Retina (tissue), 1 donor: ENCODE measurements around the gene CFAP20DC.
"Not testable (repeated sequence)": the region's sequence is repeated elsewhere in the genome, so short reads cannot be mapped to it uniquely, and the experiment has no call there.

Experiments
- DNase-seq: peaks from one replicate; pipeline ENCODE4 v3.0.0-alpha.2; 2016

CFAP20DC gene

GRCh38 chr3:59049671-59050331, at the start of gene CFAP20DC:
Gene CFAP20DC, minus strand, starts transcription at chr3:59050025. Its CDS starts 394 bp downstream, at chr3:59049631.
- peak; percentile 96 for DNase-seq

GRCh38 chr3:59098516-59098915, 48.7 kb upstream of the CFAP20DC start:
- not testable (repeated sequence) for DNase-seq

- DNase-seq, result no peak
Observed at GRCh38 chr3:59094446-59094845, 44.6 kb upstream of the CFAP20DC start.

- no peak for DNase-seq
Observed at GRCh38 chr3:59093521-59093920, 43.7 kb upstream of the CFAP20DC start.

GRCh38 chr3:59088761-59089160, 38.9 kb upstream of the CFAP20DC start:
- no peak for DNase-seq

GRCh38 chr3:59085976-59086375, 36.2 kb upstream of the CFAP20DC start:
- no peak for DNase-seq

DNA sequence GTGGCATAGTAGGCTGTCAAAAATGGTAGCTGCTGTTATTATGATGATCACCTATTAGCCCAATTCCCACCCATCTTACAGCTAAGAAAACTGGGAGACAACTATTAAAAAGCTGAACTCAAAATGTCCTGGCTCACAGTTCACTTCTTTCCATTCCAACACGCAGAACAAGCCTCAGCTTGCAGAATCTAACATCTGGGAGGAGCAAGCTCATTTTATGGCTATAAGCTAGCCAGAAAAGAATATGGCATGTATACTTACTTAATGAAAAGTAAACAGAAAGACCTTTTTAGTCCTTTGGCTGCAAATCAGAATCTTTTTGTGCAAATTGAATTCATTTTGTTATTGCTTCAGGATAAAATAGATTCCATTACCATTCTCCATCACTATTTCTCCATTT, 34.8 kb upstream of the CFAP20DC start:
- DNase-seq, result no peak

- no peak for DNase-seq
Observed at GRCh38 chr3:59082106-59082505, 32.3 kb upstream of the CFAP20DC start.

DNA sequence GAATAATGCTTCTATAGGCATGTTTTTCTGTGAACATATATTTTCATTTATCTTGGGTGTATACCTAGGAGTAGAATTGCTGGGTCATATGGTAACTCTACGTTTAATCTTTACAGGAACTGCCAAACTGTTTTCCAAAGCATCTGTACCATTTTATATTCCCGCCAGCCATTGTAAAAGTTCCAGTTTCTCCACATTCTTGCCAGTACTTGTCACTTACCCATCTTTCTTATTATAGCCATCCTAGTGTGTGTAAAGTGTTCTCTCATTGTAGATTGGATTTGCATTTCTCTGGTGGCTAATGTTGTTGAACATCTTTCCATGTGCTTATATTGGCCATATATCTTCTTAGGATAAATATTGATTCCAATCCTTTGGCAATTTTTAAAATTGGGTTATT, 31.2 kb upstream of the CFAP20DC start:
- no peak for DNase-seq

GRCh38 chr3:59079962-59080361, 30.1 kb upstream of the CFAP20DC start:
- no peak for DNase-seq

- no peak for DNase-seq
Observed at GRCh38 chr3:59074764-59075163, 24.9 kb upstream of the CFAP20DC start.

DNA sequence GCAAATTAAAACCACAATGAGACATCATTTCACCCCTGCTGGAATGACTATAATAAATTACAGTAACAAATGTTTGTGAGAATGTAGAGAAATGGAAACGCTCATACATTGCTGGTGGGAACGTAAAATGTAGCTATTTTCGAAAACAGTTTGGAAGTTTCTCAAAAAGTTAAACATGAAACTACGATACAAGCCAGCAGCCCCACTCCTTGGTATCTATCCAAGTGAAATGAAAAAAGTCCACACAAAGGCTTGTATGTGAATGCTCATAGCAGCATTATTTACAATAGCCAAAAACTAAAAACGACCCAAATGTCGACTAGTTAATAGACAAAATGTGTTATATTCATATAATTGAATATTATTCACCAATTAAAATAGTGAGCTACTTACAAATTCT, 22.9 kb upstream of the CFAP20DC start:
- DNase-seq, result no peak

DNA sequence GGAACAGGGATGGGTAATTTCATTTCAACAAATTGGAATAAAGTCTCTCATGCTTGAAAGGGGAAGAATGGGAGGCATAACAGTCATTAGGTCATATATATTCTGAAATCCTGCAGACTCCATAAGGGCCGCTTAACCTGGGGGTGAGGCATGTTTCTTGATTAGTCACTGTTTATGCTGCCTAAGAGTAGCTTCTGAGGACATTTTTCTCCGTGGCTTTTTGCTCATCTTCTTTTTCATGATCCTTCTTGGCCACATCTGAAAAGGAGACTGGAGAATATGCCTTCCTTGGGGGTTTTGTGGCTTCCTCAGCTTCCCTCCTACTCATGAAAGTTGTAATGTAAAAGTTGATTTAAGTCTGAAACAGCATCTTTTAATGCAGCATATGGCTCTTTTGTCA, 20.0 kb upstream of the CFAP20DC start:
- no peak for DNase-seq

DNA sequence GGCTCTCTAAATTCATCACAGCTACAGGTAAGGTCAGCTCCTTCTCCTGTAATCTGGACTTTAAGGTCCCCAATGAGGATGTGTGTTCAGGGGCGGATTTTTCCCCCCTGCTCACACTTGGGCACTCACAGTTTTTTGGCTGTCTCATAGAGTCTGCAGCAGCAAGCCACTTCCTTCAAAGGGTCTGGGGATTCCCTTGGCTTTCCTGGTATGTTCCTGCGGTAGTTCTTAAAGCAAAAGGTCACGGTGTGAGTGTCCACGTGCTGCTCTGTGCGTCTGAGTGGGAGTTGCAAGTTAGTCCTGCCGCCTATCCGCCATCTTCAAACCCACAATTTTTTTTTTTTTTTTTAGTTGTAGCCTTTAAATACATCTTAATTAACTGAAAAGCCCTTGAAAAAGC, 15.4 kb upstream of the CFAP20DC start:
- DNase-seq, result no peak

- no peak for DNase-seq
Observed at GRCh38 chr3:59064728-59065127, 14.9 kb upstream of the CFAP20DC start.

- DNase-seq, result no peak
Observed at GRCh38 chr3:59064276-59064675, 14.5 kb upstream of the CFAP20DC start.

DNA sequence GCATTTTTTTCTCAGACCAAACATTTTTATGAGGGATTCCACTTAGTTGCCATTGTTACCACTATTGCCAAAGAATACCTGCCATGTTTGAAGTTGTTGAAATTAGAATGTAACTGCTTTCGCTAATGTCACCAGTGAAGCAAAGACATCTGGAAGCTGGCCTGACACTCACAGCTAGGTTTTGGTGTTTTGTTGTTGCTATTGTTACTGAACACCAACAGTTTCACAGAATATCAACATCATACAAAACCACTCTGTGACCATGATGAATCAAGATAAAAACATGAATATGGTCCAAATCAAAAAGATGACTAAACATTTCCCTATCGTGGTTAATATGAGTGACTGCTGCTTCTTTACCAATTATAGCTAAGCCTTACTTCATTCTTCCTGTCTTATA, 6.9 kb upstream of the CFAP20DC start:
- no peak for DNase-seq

DNA sequence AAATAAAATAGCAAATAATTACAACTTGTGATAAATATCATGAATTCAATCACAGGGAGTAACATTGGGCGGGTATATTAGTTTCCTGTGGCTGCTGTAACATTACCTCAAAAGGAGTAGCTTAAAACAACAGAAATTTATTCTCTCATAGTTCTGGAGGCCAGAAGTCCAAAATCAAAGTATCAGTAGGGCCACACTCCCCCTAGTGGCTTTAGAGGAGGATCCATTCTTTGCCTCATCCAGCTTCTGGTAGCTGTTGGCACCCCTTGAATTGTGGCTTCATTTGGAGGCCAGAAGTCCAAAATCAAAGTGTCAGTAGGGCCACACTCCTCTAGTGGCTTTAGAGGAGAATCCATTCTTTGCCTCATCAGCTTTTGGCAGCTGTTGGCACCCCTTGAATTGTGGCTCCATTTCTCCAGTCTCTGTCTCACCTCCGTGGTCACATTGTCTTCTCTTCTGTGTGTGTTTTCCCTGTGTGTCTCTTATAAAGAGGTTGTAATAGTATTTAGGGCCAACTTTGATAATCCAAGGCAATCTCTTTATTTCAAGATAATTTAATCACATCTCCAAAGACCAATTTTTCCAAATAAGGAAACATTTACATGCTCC, 3.1 kb upstream of the CFAP20DC start:
- no peak for DNase-seq

DNA sequence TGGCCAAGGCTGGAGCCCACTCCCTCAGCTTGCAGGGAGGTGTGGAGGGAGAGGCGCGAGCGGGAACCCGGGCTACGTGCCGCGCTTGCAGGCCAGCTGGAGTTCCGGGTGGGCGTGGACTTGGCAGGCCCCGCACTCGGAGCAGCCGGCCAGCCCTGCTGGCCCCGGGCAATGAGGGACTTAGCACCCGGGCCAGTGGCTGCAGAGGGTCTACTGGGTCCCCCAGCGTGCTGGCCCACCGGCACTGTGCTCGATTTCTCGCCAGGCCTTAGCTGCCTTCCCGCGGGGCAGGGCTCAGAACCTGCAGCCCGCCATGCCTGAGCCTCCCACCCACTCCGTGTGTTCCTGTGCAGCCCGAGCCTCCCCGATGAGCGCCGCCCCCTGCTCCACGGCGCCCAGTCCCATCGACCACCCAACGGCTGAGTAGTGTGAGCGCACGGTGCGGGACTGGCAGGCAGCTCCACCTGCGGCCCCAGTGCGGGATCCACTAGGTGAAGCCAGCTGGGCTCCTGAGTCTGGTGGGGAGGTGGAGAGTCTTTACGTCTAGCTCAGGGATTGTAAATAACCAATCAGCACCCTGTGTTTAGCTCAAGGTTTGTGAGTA, 1.1 kb upstream of the CFAP20DC start:
- not testable (repeated sequence) for DNase-seq

- no peak for DNase-seq
Observed at GRCh38 chr3:59046839-59047238, 3.0 kb downstream of the CFAP20DC start.

- peak; percentile 38 for DNase-seq
Observed at GRCh38 chr3:59043391-59043790, 6.4 kb downstream of the CFAP20DC start.

DNA sequence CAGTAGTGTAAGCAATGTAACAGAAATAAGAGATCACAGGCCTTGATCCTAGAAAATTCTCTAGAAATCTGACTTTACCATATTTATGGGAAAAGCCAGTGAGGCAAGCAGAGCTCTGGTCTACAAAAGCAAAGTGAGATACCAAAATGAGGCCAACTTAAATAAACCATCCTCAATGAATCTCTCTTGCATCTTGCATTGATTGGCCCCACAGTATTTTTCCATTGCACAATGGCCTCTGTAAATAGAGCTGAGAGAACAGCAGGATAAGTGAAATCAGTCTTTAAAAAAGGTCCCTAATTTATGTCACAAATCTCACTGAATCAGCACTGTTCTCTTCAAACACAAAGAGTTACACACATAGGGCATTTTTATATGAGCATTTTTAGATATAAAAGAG, 8.9 kb downstream of the CFAP20DC start:
- no peak for DNase-seq

DNA sequence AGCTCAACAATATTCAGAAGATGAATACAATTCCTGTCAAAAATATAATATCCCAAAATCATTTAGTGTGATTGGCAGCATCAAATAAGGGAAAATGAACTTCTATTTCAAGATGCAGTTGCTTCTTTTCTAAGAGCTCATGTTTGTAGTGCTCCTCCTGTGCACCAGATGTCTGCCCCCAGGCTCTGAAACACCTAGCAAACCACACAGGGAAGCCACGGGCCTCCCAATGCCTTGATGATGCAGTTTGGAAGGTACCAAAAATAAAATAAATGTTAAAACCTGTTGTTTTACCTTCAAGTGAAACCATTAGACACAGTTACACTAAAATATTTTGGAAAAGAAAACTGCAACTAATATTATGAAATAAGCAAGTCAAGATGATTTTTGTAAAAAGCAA, 22.2 kb downstream of the CFAP20DC start:
- no peak for DNase-seq

GRCh38 chr3:59023612-59024011, 26.2 kb downstream of the CFAP20DC start:
- DNase-seq, result no peak

GRCh38 chr3:59017617-59017984, 32.2 kb downstream of the CFAP20DC start:
- DNase-seq, result peak; percentile 18
